Astrocyte (in vitro differentiated cells and primary cell): Measurements from ENCODE around the gene SAMD4B. TPM values are rescaled to one million over a fixed set of nuclear protein-coding genes. Genes with fewer than 3 reads are reported as not detected.

Source experiments
- DNase-seq: peaks from one replicate; pipeline ENCODE4 v3.0.0-alpha.2; 2010; ENCODE audit warnings: low read depth
- FAIRE-seq: peaks from 2 replicates; lab custom pipeline; 2011; peaks lifted over from hg19 to GRCh38; lab: Jason Lieb, UNC
- H2AFZ ChIP-seq: 2 replicates; pipeline ENCODE4 v1.6.0; 2012; ENCODE audit warnings: low read depth, low read length, inconsistent platforms
- H3K27ac ChIP-seq: 2 replicates; pipeline ENCODE4 v1.5.1; 2011; ENCODE audit warnings: low read depth, low read length, inconsistent platforms
- H3K27me3 ChIP-seq: 2 replicates; pipeline ENCODE4 v1.6.0; 2011; ENCODE audit warnings: low read length, inconsistent platforms; ENCODE audit not compliant: insufficient read depth
- H3K36me3 ChIP-seq: 2 replicates; pipeline ENCODE4 v1.5.1; 2011; ENCODE audit warnings: low read length, inconsistent platforms; ENCODE audit not compliant: insufficient read depth
- H3K4me1 ChIP-seq: 2 replicates; pipeline ENCODE4 v1.5.1; 2011; ENCODE audit warnings: low read length, inconsistent platforms; ENCODE audit not compliant: insufficient read depth
- H3K4me2 ChIP-seq: 2 replicates; pipeline ENCODE4 v1.6.0; 2012; ENCODE audit warnings: low read length, inconsistent platforms
- H3K4me3 ChIP-seq: 2 replicates; pipeline ENCODE4 v1.5.1; 2011; ENCODE audit warnings: low read depth, mild to moderate bottlenecking, low read length, inconsistent platforms; ENCODE audit not compliant: insufficient read depth
- H3K79me2 ChIP-seq: 2 replicates; pipeline ENCODE4 v1.6.0; 2012; ENCODE audit warnings: mild to moderate bottlenecking, low read length, inconsistent platforms; ENCODE audit not compliant: insufficient read depth
- H3K9ac ChIP-seq: 2 replicates; pipeline ENCODE4 v1.6.0; 2012; ENCODE audit warnings: mild to moderate bottlenecking, low read length, inconsistent platforms
- H3K9me3 ChIP-seq: 2 replicates; pipeline ENCODE4 v1.5.1; 2012; ENCODE audit warnings: low read depth, mild to moderate bottlenecking, low read length, inconsistent platforms; ENCODE audit not compliant: insufficient read depth
- H4K20me1 ChIP-seq: 2 replicates; pipeline ENCODE4 v1.6.0; 2012; ENCODE audit warnings: low read length, inconsistent platforms; ENCODE audit not compliant: insufficient read depth
- H3K27ac Mint-ChIP-seq: one replicate; pipeline ENCODE4 v1.8.0; 2021; ENCODE audit warnings: mild to moderate bottlenecking, mixed read lengths; ENCODE audit not compliant: unreplicated experiment
- H3K27me3 Mint-ChIP-seq: one replicate; pipeline ENCODE4 v1.8.0; 2021; ENCODE audit warnings: low read depth, mixed read lengths; ENCODE audit not compliant: unreplicated experiment
- H3K36me3 Mint-ChIP-seq: one replicate; pipeline ENCODE4 v1.8.0; 2021; ENCODE audit warnings: low read depth, mixed read lengths; ENCODE audit not compliant: unreplicated experiment
- H3K4me1 Mint-ChIP-seq: one replicate; pipeline ENCODE4 v1.8.0; 2021; ENCODE audit warnings: low read depth, mixed read lengths; ENCODE audit not compliant: unreplicated experiment
- H3K4me3 Mint-ChIP-seq: one replicate; pipeline ENCODE4 v1.8.0; 2021; ENCODE audit warnings: mild to moderate bottlenecking, moderate library complexity, mixed read lengths; ENCODE audit not compliant: unreplicated experiment
- H3K9me3 Mint-ChIP-seq: one replicate; pipeline ENCODE4 v1.8.0; 2021; ENCODE audit warnings: mild to moderate bottlenecking, mixed read lengths; ENCODE audit not compliant: unreplicated experiment
- CTCF ChIP-seq: IDR thresholded peaks from 2 replicates; pipeline ENCODE4 v1.5.1; 2011; ENCODE audit warnings: low read depth, mild to moderate bottlenecking, inconsistent platforms, low read length, moderate library complexity; ENCODE audit not compliant: insufficient read depth
- EZH2 ChIP-seq: IDR thresholded peaks from 2 replicates; pipeline ENCODE4 v1.6.1; 2012; ENCODE audit warnings: mild to moderate bottlenecking, low read length, inconsistent platforms; ENCODE audit not compliant: insufficient read depth
- total RNA-seq: library from RNA; stranded (reverse); gene quantifications from 2 replicates; pipeline ENCODE4 v1.2.1, GENCODE V29; 2021

Gene SAMD4B
- total RNA-seq, 1 donor from 2014 or later = 98.6 TPM

GRCh38 chr19:39409208-39410016, 67.2 kb downstream of the SAMD4B start:
- TF ChIP-seq EZH2 = no peak
- TF ChIP-seq CTCF = no peak
- Mint-ChIP-seq H3K27ac (peak overlapping the region; percentile 85), H3K36me3 (peaks cover 2% of the 10 kb centered on the region), H3K9me3 (no peaks in the 10 kb centered on the region), H3K27me3 (no peaks in the 10 kb centered on the region), H3K4me1 (peaks cover 26% of the 10 kb centered on the region), H3K4me3 (peak overlapping the region; percentile 95)
- Histone ChIP-seq H3K4me2 (peak overlapping the region; percentile 96), H3K79me2 (peaks cover 48% of the 10 kb centered on the region), H3K9me3 (no peaks in the 10 kb centered on the region), H3K36me3 (peaks cover 4% of the 10 kb centered on the region), H3K9ac (peak overlapping the region; percentile 97), H3K27ac (peak overlapping the region; percentile 89), H3K4me3 (peak overlapping the region; percentile 96), H3K27me3 (no peaks in the 10 kb centered on the region), H4K20me1 (peaks cover 29% of the 10 kb centered on the region), H2AFZ (peak overlapping the region; percentile 22), H3K4me1 (peaks cover 44% of the 10 kb centered on the region)
- FAIRE-seq (no peak), DNase-seq (no peak)

GRCh38 chr19:39410017-39410830, 68.0 kb downstream of the SAMD4B start:
- H3K4me3 Mint-ChIP-seq = peak overlapping the region; percentile 90
- H3K9me3 Mint-ChIP-seq = no peaks in the 10 kb centered on the region
- Histone ChIP-seq H3K27ac (peak overlapping the region; percentile 97), H3K4me1 (peaks cover 52% of the 10 kb centered on the region), H3K27me3 (no peaks in the 10 kb centered on the region), H3K9ac (peak overlapping the region; percentile 90), H4K20me1 (peaks cover 37% of the 10 kb centered on the region), H3K79me2 (peaks cover 56% of the 10 kb centered on the region), H2AFZ (peak overlapping the region; percentile 22), H3K36me3 (peaks cover 4% of the 10 kb centered on the region), H3K4me2 (peak overlapping the region; percentile 96), H3K4me3 (peak overlapping the region; percentile 66), H3K9me3 (no peaks in the 10 kb centered on the region)
- DNase-seq (no peak), FAIRE-seq (no peak)
- peaks cover 34% of the 10 kb centered on the region for H3K4me1 Mint-ChIP-seq
- no peaks in the 10 kb centered on the region for H3K27me3 Mint-ChIP-seq
- TF ChIP-seq CTCF (no peak), EZH2 (no peak)
- H3K36me3 Mint-ChIP-seq = peaks cover 5% of the 10 kb centered on the region
- H3K27ac Mint-ChIP-seq = peak overlapping the region; percentile 85
